Spleen (tissue), 7 donors: ENCODE results near the gene MAST4.

Source experiments
- CTCF ChIP-seq, 11 experiments: fragments of 200-600 bp in 7 of 11; fragments of 450-650 bp in 4 of 11; sonication (generic) in 4 of 11; IDR thresholded peaks in 8 of 11; conservative IDR thresholded peaks in 3 of 11; 1 replicate in 7 of 11; 2 replicates in 4 of 11; pipeline versions ENCODE4 v1.4.0 to v1.8.0; 2016 to 2021; ENCODE audit warnings: antibody characterized with exemption in 11 of 11, inconsistent platforms in 4 of 11, mild to moderate bottlenecking in 1 of 11
- POLR2A ChIP-seq, 3 donors: fragments of 450-650 bp; IDR thresholded peaks; one replicate each; pipeline ENCODE4 v1.5.1; 2017; ENCODE audit warnings: antibody characterized with exemption in 3 of 3, mild to moderate bottlenecking in 1 of 3
- POLR2AphosphoS5 ChIP-seq, 3 donors: sonication (generic); formaldehyde crosslinking; IDR thresholded peaks; one replicate each; pipeline ENCODE4 v1.5.1; 2017; ENCODE audit warnings: antibody characterized with exemption in 3 of 3
- donor health status: DM: no; HTN: no; CAD: no; lungs with moderate emphysema.
- donor health status: DM: no; HTN: no; CAD: no.
- donor health status: DM: no; HTN: no; CAD: no.

GRCh38 chr5:67093279-67093678 lies 497.1 kb downstream of the MAST4 start:
- TF ChIP-seq POLR2A (IDR thresholded peaks at IDR 0.05): no peak
- no peak for TF ChIP-seq CTCF (IDR thresholded peaks at IDR 0.05 in 8 of 11, conservative IDR thresholded peaks at IDR 0.05 in 3 of 11)
- TF ChIP-seq POLR2AphosphoS5 (IDR thresholded peaks at IDR 0.05): no peak
